ENCODE results near the gene GSTA4. TPM values are rescaled to one million over a fixed set of nuclear protein-coding genes. Genes with fewer than 3 reads are reported as not detected.

Gene GSTA4
- total RNA-seq, 2 experiments from 2014 or later = 13.1 to 14.1 TPM

GRCh38 chr6:52994031-52994838 is 849 bp downstream of the GSTA4 start:
- ATAC-seq (no peak), DNase-seq (no peak)
- Mint-ChIP-seq H3K36me3 (ENCODE audit: low read depth) (peaks cover 21% of the 10 kb centered on the region), H3K4me3 (peak overlapping the region; percentile 94), H3K27ac (peak overlapping the region; percentile 95), H3K4me1 (ENCODE audit: low read depth) (peaks cover 33% of the 10 kb centered on the region), H3K9me3 (no peaks in the 10 kb centered on the region), H3K27me3 (peaks cover 17% of the 10 kb centered on the region)
- POLR2A ChIA-PET = interaction anchor here (0.5 to 3.5 kb wide), 8 partner anchors 10 to 440 kb away, joined by 3 to 16 read pairs (median 4); partner anchors contain the start of gene FBXO9
- intact Hi-C loops (cut with micrococcal nuclease) = no loop called here
- TF ChIP-seq, protein P1, sequence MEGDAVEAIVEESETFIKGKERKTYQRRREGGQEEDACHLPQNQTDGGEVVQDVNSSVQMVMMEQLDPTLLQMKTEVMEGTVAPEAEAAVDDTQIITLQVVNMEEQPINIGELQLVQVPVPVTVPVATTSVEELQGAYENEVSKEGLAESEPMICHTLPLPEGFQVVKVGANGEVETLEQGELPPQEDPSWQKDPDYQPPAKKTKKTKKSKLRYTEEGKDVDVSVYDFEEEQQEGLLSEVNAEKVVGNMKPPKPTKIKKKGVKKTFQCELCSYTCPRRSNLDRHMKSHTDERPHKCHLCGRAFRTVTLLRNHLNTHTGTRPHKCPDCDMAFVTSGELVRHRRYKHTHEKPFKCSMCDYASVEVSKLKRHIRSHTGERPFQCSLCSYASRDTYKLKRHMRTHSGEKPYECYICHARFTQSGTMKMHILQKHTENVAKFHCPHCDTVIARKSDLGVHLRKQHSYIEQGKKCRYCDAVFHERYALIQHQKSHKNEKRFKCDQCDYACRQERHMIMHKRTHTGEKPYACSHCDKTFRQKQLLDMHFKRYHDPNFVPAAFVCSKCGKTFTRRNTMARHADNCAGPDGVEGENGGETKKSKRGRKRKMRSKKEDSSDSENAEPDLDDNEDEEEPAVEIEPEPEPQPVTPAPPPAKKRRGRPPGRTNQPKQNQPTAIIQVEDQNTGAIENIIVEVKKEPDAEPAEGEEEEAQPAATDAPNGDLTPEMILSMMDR (IDR thresholded peaks at IDR 0.05) = no peak
- CTCF ChIA-PET = interaction anchor here (0.7 to 4.8 kb wide), 7 partner anchors 8 to 112 kb away, joined by 3 to 25 read pairs (median 7); partner anchors contain the start of gene FBXO9

DNA sequence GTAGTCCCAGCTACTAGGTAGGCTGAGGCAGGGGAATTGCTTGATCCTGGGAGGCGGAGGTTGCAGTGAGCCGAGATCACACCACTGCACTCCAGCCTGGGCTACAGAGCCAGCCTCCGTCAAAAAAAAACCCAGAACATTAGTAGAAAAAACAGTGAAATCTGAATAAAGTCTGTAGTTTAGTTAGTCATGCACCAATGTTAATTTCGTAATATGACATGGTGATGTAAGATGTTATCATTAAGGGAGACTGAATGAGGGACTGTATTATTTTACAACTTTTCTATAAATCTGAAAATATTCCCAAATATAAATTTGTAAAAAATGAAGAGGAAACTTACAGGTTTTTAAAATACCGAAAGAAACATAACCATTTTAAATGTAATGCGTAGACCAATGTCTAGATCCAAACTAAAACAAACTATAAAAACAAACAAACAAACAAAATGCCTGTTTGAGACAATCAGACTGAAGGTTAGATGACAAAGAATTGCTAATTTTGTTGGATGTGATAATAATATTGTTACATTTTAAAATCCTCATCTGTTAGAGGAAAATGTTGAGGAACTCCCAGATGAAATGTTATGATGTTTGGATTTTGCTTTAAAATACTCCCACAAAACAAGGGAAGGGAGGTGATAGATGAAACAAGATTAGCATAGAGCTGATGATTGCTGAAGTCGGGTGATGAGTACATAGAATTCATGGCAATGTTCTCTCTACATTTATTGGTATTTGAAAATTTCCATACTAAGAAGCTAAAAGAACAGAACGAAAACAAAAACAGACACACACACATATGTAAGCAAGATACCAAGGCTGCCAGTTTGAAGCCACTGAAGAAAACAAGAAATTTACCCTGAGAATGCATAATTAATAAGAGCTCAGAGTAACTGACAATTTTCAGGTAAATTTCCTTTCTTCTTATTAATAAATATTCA is 1.8 kb downstream of the GSTA4 start:
- H3K27me3 Mint-ChIP-seq = peaks cover 20% of the 10 kb centered on the region
- no peaks in the 10 kb centered on the region for H3K9me3 Mint-ChIP-seq
- CTCF ChIA-PET = interaction anchor here (0.7 to 4.8 kb wide), 4 partner anchors 10 to 111 kb away, joined by 3 to 25 read pairs (median 10); partner anchors contain the start of gene FBXO9
- ATAC-seq (no peak), DNase-seq (no peak)
- intact Hi-C loops (cut with micrococcal nuclease) = no loop called here
- H3K4me1 Mint-ChIP-seq (ENCODE audit: low read depth) = peaks cover 33% of the 10 kb centered on the region
- POLR2A ChIA-PET = interaction anchor here (0.6 to 3.5 kb wide), 4 partner anchors 9 to 439 kb away, joined by 3 to 16 read pairs (median 6); partner anchors contain the start of gene FBXO9
- TF ChIP-seq, protein P1 (IDR thresholded peaks at IDR 0.05) = no peak
- H3K36me3 Mint-ChIP-seq (ENCODE audit: low read depth) = peaks cover 21% of the 10 kb centered on the region
- peak overlapping the region; percentile 94 for H3K4me3 Mint-ChIP-seq
- no peak overlapping the region for H3K27ac Mint-ChIP-seq

DNA sequence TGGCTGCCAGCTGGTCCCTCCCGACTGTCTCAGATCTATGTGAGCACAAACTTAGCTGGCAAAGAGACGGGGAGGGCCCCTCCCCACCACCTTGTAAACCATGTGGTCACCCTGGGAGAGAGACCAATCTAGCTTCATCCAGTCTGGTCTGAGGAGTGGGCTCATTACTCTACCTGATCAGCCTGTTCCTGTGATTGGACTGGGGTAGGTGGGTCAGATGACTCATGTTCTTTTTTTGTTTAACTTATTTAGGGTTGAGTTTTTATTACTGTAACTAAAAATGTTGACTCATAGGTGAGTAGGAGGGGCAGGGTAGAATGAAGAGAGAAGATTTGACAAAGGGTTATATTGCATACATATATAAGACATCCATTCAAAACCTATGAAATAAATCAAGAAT is 4.7 kb downstream of the GSTA4 start:
- H3K36me3 Mint-ChIP-seq (ENCODE audit: low read depth) = peaks cover 18% of the 10 kb centered on the region
- peaks cover 39% of the 10 kb centered on the region for H3K4me1 Mint-ChIP-seq (ENCODE audit: low read depth)
- TF ChIP-seq, protein P1 (IDR thresholded peaks at IDR 0.05) = no peak
- intact Hi-C loops (cut with micrococcal nuclease) = no loop called here
- no peak overlapping the region for H3K4me3 Mint-ChIP-seq
- H3K27me3 Mint-ChIP-seq = peaks cover 26% of the 10 kb centered on the region
- DNase-seq = peak; percentile 29
- no peak for ATAC-seq
- CTCF ChIA-PET = interaction anchor here (1.2 kb wide), 1 partner anchor 27 kb away, joined by 3 read pairs; no protein-coding TSS in a partner anchor
- peak overlapping the region; percentile 39 for H3K27ac Mint-ChIP-seq
- no peaks in the 10 kb centered on the region for H3K9me3 Mint-ChIP-seq
- POLR2A ChIA-PET = no interaction called here

DNA sequence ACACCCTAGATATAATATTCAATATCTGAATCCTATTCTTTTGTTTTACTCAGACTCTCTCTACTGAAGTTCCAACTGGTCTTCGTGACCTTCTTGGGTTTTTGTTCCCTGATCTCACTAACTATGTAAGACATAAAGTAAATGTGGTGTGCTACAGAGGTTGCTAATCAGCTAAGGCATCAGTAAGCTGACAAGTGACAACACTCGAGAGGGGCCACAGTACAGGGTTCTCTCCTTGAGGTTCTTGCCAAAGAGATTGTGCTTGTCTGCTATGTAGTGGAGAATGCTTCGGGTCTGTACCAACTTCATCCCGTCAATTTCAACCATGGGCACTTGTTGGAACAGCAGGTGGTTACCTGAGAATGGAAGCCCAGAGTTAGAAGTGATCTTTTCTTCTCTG is 9.9 kb downstream of the GSTA4 start:
- intact Hi-C loops (cut with micrococcal nuclease) = no loop called here
- Mint-ChIP-seq H3K4me3 (no peak overlapping the region), H3K36me3 (ENCODE audit: low read depth) (peaks cover 16% of the 10 kb centered on the region), H3K27ac (peak overlapping the region; percentile 69), H3K4me1 (ENCODE audit: low read depth) (peaks cover 63% of the 10 kb centered on the region), H3K27me3 (peaks cover 26% of the 10 kb centered on the region), H3K9me3 (no peaks in the 10 kb centered on the region)
- POLR2A ChIA-PET = interaction anchor here (3.4 kb wide), 1 partner anchor 10 kb away, joined by 16 read pairs; the partner anchor contains the start of gene GSTA4
- DNase-seq (no peak), ATAC-seq (peak; percentile 22)
- CTCF ChIA-PET = interaction anchor here (3.0 kb wide), 1 partner anchor 10 kb away, joined by 14 read pairs; the partner anchor contains the start of gene GSTA4
- TF ChIP-seq, protein P1 (IDR thresholded peaks at IDR 0.05) = no peak

Measured in activated CD8-positive, alpha-beta T cell treated with anti-CD3 and anti-CD28 coated beads for 36 hours (primary cell).